Progenitor cell of endocrine pancreas (in vitro differentiated cells): ENCODE data around the gene LRTM2. TPM values are rescaled to one million over a fixed set of nuclear protein-coding genes. Genes with fewer than 3 reads are reported as not detected.

Experiments
- DNase-seq: peaks from one replicate; pipeline ENCODE4 v3.0.0; 2021; ENCODE audit warnings: low spot score; ENCODE audit not compliant: unreplicated experiment
- H3K27ac Mint-ChIP-seq: 2 replicates; pipeline ENCODE4 v1.8.0; 2021; ENCODE audit warnings: mild to moderate bottlenecking, moderate library complexity, mixed read lengths
- H3K27me3 Mint-ChIP-seq: 2 replicates; pipeline ENCODE4 v1.8.0; 2021; ENCODE audit warnings: mixed read lengths
- H3K36me3 Mint-ChIP-seq: 2 replicates; pipeline ENCODE4 v1.8.0; 2022; ENCODE audit warnings: mixed read lengths; ENCODE audit not compliant: insufficient read depth
- H3K4me1 Mint-ChIP-seq: 2 replicates; pipeline ENCODE4 v1.8.0; 2021; ENCODE audit warnings: low read depth, mixed read lengths
- H3K4me3 Mint-ChIP-seq: 2 replicates; pipeline ENCODE4 v1.8.0; 2021; ENCODE audit warnings: low read depth, mild to moderate bottlenecking, moderate library complexity, mixed read lengths
- H3K9me3 Mint-ChIP-seq: 2 replicates; pipeline ENCODE4 v1.8.0; 2021; ENCODE audit warnings: low read depth, mixed read lengths
- total RNA-seq: library from RNA; stranded (reverse); gene quantifications from 2 replicates; pipeline ENCODE4 v1.2.1, GENCODE V29; 2021
- TF ChIP-seq, protein P1 (sequence below): fragments of 200-600 bp; sonication (generic); IDR thresholded peaks from one replicate; pipeline ENCODE4 v1.5.0; 2021; ENCODE audit warnings: antibody characterized with exemption, mild to moderate bottlenecking; ENCODE audit not compliant: unreplicated experiment

LRTM2 gene
- total RNA-seq, 1 donor from 2014 or later = 0.48 TPM

DNA sequence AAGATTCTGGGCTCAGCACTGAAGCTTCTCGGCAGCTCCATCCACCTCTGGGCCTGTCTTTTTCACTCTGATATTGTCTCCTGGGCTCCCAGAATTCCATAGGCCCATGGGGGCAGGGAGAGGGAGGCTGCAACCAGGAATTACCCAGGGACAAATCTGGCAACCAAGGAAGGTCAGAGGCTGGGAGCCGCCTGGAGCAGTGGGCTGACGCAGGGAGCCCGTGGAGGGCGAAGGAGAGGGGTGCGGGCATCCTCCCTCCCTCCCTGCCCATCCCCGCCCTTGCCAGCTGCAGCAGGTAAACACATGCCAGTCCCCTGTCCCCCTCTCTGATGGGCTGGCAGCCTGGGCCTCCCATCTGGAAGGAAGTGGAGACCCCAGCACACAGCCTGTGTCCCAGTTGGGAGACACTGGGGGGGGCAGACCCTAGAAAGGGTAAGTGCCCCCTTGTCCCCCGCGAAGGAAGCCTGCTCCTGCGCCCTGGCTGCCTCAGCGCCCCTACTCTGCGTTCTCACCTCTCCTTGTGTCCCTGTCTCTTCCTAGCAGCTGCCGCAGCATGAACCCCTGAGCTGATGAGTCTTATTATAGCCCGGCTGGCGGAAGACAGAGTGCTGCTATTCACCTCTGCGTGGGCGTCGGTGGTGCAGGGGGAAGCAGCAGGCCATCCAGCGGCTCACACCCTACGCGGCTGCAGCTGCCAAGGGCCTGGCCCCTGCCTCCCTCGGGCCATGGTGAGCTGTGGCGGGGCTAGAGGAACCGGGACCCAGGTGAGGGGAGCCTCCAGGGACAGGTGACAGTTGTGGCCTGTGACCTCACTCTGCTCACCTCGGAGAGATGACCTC is 6.7 kb downstream of the LRTM2 start:
- Mint-ChIP-seq H3K9me3 (no peaks in the 10 kb centered on the region), H3K4me1 (peaks cover 18% of the 10 kb centered on the region), H3K27ac (no peak overlapping the region), H3K27me3 (peaks cover 29% of the 10 kb centered on the region), H3K36me3 (no peaks in the 10 kb centered on the region), H3K4me3 (no peak overlapping the region)
- no peak for DNase-seq
- TF ChIP-seq, protein P1, sequence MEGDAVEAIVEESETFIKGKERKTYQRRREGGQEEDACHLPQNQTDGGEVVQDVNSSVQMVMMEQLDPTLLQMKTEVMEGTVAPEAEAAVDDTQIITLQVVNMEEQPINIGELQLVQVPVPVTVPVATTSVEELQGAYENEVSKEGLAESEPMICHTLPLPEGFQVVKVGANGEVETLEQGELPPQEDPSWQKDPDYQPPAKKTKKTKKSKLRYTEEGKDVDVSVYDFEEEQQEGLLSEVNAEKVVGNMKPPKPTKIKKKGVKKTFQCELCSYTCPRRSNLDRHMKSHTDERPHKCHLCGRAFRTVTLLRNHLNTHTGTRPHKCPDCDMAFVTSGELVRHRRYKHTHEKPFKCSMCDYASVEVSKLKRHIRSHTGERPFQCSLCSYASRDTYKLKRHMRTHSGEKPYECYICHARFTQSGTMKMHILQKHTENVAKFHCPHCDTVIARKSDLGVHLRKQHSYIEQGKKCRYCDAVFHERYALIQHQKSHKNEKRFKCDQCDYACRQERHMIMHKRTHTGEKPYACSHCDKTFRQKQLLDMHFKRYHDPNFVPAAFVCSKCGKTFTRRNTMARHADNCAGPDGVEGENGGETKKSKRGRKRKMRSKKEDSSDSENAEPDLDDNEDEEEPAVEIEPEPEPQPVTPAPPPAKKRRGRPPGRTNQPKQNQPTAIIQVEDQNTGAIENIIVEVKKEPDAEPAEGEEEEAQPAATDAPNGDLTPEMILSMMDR = no peak

DNA sequence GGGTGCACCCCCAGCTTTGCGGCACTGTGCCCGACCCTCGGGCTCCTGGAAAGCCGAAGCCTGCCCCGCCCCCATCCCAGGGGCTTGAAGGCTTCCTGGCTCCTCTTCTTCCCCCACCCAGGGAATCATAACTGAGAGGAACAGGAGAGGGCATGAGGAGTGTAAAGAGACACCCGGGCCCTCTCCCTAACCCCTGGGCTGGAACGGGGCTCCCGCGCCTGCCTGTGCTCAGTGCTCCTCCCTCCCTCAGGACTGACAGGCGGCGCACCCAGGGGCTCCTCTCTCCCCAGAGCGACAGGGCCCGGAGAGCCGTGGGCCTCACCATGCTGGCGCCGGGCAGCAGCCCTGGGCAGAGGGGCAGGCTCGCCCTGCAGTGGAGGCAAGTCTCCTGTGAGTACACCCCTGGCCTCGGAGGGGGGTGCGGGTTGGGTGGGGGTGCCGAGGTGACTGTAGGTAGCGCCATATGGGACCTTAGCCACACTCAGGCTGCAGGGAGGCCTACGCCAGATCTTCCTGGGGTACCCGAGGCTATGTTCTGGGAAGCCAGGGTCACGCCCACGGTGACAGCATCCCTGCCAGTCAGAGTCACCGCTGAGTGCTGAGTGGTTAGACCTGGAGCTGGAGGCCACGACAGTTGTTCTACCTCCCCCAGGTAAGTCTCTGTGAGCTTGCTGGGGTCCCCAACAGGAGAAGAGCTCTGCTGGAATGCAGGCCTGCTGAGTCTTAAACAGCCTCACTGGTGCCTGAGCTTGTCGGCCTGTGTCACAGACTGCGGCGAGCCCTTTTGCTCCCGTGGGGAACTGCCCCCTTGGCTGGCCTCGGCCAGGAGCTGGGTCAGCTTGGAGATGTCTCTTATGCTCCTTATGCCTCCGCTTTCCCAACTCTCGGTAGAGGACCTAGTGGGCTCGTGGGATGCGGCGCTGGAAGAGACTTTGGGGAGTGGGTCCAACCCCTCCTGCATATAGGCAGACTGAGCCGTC is 7.8 kb downstream of the LRTM2 start:
- H3K27me3 Mint-ChIP-seq = peaks cover 28% of the 10 kb centered on the region
- no peak overlapping the region for H3K4me3 Mint-ChIP-seq
- no peaks in the 10 kb centered on the region for H3K9me3 Mint-ChIP-seq
- TF ChIP-seq, protein P1 = no peak
- H3K27ac Mint-ChIP-seq = no peak overlapping the region
- no peaks in the 10 kb centered on the region for H3K36me3 Mint-ChIP-seq
- no peak for DNase-seq
- H3K4me1 Mint-ChIP-seq = peaks cover 18% of the 10 kb centered on the region

DNA sequence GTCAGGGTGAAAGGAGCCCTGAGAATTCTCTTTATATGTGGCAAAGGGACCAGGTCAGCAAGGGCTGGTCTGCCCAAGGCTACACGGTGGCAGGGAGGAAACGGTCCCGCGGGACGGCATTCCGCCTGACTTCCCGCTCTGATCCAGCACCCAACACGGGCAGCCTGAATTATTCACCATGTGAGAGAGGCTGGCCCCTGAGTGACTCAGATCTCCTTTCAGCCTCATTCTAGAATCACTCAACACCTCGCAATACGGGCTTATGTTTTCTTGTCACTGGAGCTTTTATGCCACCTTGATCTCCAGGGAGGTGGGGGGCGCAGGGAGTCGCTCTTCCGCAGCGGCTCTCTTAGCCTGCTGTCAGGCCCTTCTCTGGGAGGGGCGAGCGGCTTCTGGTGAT is 8.5 kb downstream of the LRTM2 start:
- DNase-seq = no peak
- TF ChIP-seq, protein P1 = no peak
- Mint-ChIP-seq H3K36me3 (no peaks in the 10 kb centered on the region), H3K27me3 (peaks cover 31% of the 10 kb centered on the region), H3K4me1 (peaks cover 18% of the 10 kb centered on the region), H3K27ac (no peak overlapping the region), H3K9me3 (no peaks in the 10 kb centered on the region), H3K4me3 (no peak overlapping the region)

DNA sequence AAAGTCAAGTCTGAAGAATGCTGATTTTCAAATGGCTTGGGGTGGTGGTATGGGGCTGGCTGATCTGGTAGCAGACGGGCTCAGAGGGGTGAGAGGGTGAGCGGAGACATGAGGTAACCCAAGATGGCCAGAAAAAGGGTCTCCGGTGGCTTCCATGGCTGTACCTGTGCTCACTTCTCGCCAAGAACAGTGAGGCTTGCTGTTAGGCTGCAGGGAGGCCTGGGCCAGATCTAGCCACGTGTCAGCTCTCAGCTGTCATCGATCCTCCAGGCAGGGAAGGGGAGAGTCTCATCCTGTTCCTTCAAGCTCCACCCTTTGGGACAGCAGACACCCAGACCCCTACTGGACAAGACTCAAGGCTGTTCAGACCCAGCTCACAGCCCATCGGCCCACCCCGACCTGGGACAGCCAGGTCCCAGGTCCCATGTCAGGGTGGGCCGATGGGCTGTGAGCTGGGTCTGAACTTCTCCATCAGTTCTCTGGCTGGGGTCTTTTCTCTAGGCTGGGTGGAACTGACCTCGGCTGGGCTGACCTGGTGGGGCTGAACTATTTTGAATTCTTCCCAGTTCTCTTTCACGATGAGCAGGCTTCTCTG is 9.0 kb downstream of the LRTM2 start:
- Mint-ChIP-seq H3K4me3 (no peak overlapping the region), H3K9me3 (no peaks in the 10 kb centered on the region), H3K4me1 (peaks cover 18% of the 10 kb centered on the region), H3K36me3 (no peaks in the 10 kb centered on the region), H3K27ac (no peak overlapping the region), H3K27me3 (peaks cover 31% of the 10 kb centered on the region)
- DNase-seq = no peak
- TF ChIP-seq, protein P1 = no peak

DNA sequence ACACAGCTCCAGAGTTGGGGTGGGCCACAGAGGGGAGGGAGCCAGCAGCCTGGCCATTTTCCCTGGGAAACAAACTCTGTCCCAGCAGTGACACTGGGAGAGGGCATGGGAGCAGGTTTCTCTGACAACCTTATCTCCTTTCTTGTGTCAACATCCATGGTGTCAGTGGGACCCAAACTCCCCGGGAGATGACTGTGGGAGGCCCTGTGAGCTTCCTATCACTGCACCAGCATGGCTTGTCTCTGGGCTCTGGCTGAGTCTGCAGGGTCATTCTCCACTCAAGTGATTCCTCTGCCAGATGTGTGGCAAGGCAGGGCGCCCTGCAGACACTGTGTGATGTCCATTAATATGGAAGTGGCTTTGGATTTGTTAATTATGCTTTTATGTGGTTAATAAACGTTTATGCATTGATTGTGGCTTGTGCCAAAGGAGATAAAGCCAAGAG is 10.1 kb downstream of the LRTM2 start:
- TF ChIP-seq, protein P1 = no peak
- H3K27me3 Mint-ChIP-seq = peaks cover 33% of the 10 kb centered on the region
- H3K9me3 Mint-ChIP-seq = no peaks in the 10 kb centered on the region
- no peak overlapping the region for H3K27ac Mint-ChIP-seq
- DNase-seq = no peak
- H3K4me1 Mint-ChIP-seq = peaks cover 18% of the 10 kb centered on the region
- H3K4me3 Mint-ChIP-seq = no peak overlapping the region
- no peaks in the 10 kb centered on the region for H3K36me3 Mint-ChIP-seq
